GM13977 (cell line): ENCODE measurements around the gene CAMTA2.

Source experiments
- DNase-seq: peaks from one replicate; pipeline ENCODE4 v3.0.0; 2012; ENCODE audit warnings: low spot score
- CTCF ChIP-seq: IDR thresholded peaks from 2 replicates; pipeline ENCODE4 v1.5.1; 2012; ENCODE audit warnings: mild to moderate bottlenecking, control low read depth; ENCODE audit not compliant: insufficient read depth; ENCODE audit errors: extremely low read depth, missing control alignments
- in situ Hi-C: fragments of 300-500 bp; cut with MboI; formaldehyde crosslinking; loops from one replicate; pipeline ENCODE4 v1.12.0; 2022; ENCODE audit warnings: low sequenced_read_pairs, low pct_unique_long_range_greater_than_20kb, mixed read lengths, inconsistent platforms; ENCODE audit not compliant: unreplicated experiment

Gene CAMTA2, protein sequence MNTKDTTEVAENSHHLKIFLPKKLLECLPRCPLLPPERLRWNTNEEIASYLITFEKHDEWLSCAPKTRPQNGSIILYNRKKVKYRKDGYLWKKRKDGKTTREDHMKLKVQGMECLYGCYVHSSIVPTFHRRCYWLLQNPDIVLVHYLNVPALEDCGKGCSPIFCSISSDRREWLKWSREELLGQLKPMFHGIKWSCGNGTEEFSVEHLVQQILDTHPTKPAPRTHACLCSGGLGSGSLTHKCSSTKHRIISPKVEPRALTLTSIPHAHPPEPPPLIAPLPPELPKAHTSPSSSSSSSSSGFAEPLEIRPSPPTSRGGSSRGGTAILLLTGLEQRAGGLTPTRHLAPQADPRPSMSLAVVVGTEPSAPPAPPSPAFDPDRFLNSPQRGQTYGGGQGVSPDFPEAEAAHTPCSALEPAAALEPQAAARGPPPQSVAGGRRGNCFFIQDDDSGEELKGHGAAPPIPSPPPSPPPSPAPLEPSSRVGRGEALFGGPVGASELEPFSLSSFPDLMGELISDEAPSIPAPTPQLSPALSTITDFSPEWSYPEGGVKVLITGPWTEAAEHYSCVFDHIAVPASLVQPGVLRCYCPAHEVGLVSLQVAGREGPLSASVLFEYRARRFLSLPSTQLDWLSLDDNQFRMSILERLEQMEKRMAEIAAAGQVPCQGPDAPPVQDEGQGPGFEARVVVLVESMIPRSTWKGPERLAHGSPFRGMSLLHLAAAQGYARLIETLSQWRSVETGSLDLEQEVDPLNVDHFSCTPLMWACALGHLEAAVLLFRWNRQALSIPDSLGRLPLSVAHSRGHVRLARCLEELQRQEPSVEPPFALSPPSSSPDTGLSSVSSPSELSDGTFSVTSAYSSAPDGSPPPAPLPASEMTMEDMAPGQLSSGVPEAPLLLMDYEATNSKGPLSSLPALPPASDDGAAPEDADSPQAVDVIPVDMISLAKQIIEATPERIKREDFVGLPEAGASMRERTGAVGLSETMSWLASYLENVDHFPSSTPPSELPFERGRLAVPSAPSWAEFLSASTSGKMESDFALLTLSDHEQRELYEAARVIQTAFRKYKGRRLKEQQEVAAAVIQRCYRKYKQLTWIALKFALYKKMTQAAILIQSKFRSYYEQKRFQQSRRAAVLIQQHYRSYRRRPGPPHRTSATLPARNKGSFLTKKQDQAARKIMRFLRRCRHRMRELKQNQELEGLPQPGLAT

DNA sequence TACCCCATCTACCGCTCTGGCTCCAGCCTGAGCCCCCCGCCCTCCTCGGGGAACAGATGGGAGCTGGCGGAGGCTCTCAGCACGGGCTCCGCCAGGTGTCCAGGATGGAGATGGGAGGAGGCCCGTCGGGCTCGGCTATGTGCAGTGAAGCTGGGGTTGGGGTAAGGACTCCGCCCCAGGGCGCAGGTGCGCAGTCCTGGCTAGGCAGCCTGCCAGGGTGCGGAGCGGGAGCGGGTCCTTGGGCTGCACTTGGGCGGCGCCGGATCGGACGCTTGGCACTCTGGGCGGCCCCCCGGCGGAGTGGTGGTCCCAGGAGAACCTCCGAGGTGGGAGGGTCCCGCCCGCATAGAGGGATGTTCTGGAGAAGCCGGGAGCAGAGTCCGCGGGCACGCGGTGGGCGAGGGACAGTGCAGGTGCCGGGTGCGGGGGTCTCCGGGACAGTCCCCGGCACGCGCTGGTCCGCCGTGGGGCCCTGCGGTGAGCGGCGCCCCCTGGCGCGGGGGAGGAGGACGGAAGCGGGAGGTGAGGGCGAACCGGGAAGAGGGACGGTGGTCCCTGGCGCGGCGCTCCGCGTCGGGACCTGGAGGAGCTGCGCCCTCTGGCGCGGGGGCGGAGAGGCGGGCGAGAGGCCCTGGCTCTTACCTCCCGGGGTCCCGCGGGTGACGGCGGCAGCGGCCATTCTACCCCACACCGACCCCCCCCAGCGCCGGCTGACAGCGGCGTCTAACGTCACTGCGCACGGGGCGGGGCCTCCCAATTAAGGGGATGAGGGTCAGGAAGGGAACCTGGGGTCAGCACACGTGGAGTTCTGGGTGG is at the start of gene CAMTA2:
Gene CAMTA2 (minus strand): TSS at position 725 of the 816 bp plus-strand sequence. CDS start 1,453 bp downstream, outside the sequence.
- peak; percentile 89 for DNase-seq
- peak; percentile 69 for TF ChIP-seq CTCF
- in situ Hi-C loops = no loop called here

DNA sequence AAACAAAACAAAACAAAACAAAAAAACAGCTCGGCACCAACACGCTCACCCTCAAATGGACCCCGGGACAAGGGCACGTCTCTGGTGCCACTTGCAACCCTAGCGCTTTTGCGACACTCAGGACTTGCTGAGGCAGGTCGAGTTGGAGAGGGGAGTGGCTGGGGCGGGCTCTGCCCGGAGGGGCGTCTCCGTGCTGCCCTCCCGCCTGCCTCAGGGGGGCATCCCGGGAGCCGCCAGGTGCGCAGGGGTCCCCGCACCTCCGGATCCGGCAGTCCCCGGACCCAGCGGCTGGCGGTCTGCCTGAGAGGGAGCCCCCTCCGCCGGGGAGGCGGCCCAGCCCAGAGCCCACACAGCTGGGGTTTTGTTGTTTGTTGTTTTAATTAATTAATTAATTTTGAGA is 47.8 kb upstream of the CAMTA2 start, which contains the start of gene SLC52A1:
Gene SLC52A1 (minus strand): TSS at position 112 of the 400 bp plus-strand sequence. CDS start 820 bp downstream, outside the sequence.
- TF ChIP-seq CTCF = no peak
- in situ Hi-C loops = no loop called here
- no peak for DNase-seq

GRCh38 chr17:5034651-5035050 is 47.2 kb upstream of the CAMTA2 start:
- TF ChIP-seq CTCF = no peak
- in situ Hi-C loops = no loop called here
- DNase-seq = no peak

DNA sequence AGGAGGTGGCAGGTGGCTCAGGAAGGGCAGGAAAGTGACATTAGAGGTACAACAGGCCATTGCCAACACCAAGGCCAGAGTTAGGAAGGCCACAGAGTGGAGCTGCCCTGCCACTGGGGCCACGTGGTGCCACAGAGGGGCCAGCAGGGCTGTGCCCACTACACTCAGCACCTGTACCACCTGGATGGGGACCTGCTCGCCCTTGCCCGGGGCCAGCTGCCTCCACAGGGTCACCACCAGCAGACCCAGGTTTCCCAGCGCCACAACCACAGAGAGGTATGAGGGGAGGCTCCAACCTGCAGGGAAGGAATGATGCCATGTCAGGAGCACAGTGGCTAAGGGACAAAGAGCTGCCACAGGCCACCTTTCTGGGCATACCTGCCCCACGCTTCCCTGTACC is 46.6 kb upstream of the CAMTA2 start:
- in situ Hi-C loops = no loop called here
- TF ChIP-seq CTCF = no peak
- no peak for DNase-seq

DNA sequence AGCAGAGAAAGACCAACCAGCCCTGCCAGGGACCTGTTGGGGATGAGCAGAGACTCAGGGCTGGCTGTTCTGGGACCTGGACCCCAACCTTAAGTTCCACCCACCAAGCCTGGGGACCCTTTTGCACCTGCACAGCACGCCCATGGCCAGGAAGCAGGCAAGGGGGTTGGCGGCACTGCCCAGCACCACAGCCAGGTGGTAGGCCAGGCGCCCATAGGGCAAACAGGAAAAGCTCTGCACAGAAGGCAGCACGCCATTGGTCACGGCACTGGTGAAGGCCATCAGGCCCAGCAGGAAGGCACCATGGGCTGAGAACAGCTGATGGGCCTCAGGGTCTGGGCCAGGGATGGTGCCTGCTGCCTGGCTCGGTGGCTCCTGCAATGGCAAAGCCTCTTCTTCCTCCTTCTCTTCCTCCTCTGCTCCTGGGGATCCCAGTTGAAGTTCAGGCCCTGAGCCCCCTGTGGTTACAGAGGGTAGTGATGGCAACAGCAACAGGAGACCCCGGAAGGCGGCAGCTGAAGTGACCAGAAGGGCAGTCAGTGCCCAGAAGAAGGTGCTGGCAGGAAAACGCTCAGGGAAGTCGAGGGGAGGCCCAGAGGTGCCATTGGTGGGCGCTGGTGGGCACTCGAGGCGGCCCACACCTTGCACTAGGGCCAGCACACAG is 46.0 kb upstream of the CAMTA2 start:
- in situ Hi-C loops = no loop called here
- TF ChIP-seq CTCF = no peak
- DNase-seq = no peak
